ENCODE data around the gene INO80D.

DNA sequence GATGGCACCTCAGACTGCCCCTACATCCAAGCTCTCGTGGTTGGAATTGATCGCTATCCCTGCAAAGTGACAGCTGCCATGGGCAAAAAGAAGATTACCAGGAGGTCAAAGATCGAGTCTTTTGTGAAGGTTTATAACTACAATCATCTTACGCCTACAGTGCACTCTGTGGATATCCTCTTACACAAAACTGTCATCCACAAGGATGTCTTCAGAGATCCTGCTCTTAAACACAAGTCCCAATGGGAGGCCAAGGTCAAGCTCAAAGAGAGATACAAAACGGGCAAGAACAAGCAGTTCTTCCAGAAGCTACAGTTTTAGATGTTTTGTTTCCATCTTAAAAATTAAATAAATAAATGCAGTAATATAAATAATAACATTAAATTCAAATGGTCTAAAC, 45.4 kb downstream of the INO80D start:
- TF ChIP-seq, protein P1, sequence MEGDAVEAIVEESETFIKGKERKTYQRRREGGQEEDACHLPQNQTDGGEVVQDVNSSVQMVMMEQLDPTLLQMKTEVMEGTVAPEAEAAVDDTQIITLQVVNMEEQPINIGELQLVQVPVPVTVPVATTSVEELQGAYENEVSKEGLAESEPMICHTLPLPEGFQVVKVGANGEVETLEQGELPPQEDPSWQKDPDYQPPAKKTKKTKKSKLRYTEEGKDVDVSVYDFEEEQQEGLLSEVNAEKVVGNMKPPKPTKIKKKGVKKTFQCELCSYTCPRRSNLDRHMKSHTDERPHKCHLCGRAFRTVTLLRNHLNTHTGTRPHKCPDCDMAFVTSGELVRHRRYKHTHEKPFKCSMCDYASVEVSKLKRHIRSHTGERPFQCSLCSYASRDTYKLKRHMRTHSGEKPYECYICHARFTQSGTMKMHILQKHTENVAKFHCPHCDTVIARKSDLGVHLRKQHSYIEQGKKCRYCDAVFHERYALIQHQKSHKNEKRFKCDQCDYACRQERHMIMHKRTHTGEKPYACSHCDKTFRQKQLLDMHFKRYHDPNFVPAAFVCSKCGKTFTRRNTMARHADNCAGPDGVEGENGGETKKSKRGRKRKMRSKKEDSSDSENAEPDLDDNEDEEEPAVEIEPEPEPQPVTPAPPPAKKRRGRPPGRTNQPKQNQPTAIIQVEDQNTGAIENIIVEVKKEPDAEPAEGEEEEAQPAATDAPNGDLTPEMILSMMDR (conservative IDR thresholded peaks at IDR 0.05; ENCODE audit: low read depth, low read length), result no peak
- TF ChIP-seq EZH2 (IDR thresholded peaks at IDR 0.05; ENCODE audit: low read length, unreplicated experiment), result no peak
